Coronary artery (tissue), 2 donors: Measurements from ENCODE around the gene MAPK14.

Experiments
- DNase-seq: peaks from one replicate; pipeline ENCODE4 v3.0.0-alpha.2; 2017; ENCODE audit warnings: low spot score
- H3K27ac ChIP-seq, 2 donors: fragments of 200-600 bp; sonication (generic); one replicate each; pipeline ENCODE4 v1.5.1; 2016 to 2019
- H3K4me3 ChIP-seq: fragments of 200-600 bp; sonication (generic); 2 replicates; pipeline ENCODE4 v1.5.1; 2016; ENCODE audit warnings: mild to moderate bottlenecking, moderate library complexity
- CTCF ChIP-seq: fragments of 200-600 bp; sonication (generic); IDR thresholded peaks from one replicate; pipeline ENCODE4 v1.5.1; 2019; ENCODE audit warnings: antibody characterized with exemption

The MAPK14 gene

GRCh38 chr6:36050947-36051710 lies 23.5 kb downstream of the MAPK14 start:
- no peak for TF ChIP-seq CTCF
- Histone ChIP-seq H3K4me3 (no peak overlapping the region), H3K27ac (no peak overlapping the region)
- DNase-seq = no peak

GRCh38 chr6:36052097-36052496 lies 24.5 kb downstream of the MAPK14 start:
- no peak for TF ChIP-seq CTCF
- Histone ChIP-seq H3K27ac (no peak overlapping the region), H3K4me3 (no peak overlapping the region)
- DNase-seq = no peak

- TF ChIP-seq CTCF = no peak
- Histone ChIP-seq H3K4me3 (no peak overlapping the region), H3K27ac (no peak overlapping the region)
- DNase-seq = no peak
These were observed 26.3 kb downstream of the MAPK14 start for GRCh38 chr6:36053878-36054277.

GRCh38 chr6:36054415-36054814 lies 26.8 kb downstream of the MAPK14 start:
- no peak for DNase-seq
- Histone ChIP-seq H3K27ac (no peak overlapping the region), H3K4me3 (no peak overlapping the region)
- no peak for TF ChIP-seq CTCF

- Histone ChIP-seq H3K4me3 (no peak overlapping the region), H3K27ac (no peak overlapping the region)
- TF ChIP-seq CTCF = no peak
- DNase-seq = no peak
These were observed 27.3 kb downstream of the MAPK14 start for GRCh38 chr6:36054956-36055355.

- Histone ChIP-seq H3K4me3 (no peak overlapping the region), H3K27ac (no peak overlapping the region)
- DNase-seq = no peak
- no peak for TF ChIP-seq CTCF
These were observed 28.6 kb downstream of the MAPK14 start for GRCh38 chr6:36056178-36056577.

- DNase-seq = no peak
- Histone ChIP-seq H3K27ac (no peak overlapping the region), H3K4me3 (no peak overlapping the region)
- no peak for TF ChIP-seq CTCF
These were observed 33.6 kb downstream of the MAPK14 start for GRCh38 chr6:36061236-36061635.
